ENCODE results near the gene AOAH.

AOAH gene

GRCh38 chr7:36686499-36686898 lies 37.8 kb downstream of the AOAH start:
- WGBS (ENCODE audit: insufficient coverage): 100% methylated on average over 1 of the region's 5 CpGs

GRCh38 chr7:36684954-36685353 lies 39.3 kb downstream of the AOAH start:
- no peaks in the 10 kb centered on the region for H3K36me3 ChIP-seq (ENCODE audit: control insufficient read depth in 4 of 4, insufficient read depth in 4 of 4, low read length in 3 of 4)
- DNase-seq: no peak
- CTCF ChIA-PET: interaction anchor here (1.2 kb wide), 1 partner anchor 13 kb away, joined by 3 read pairs; no protein-coding TSS in a partner anchor

More at GRCh38 chr7:36686499-36686898, 37.8 kb downstream of the AOAH start:
- Histone ChIP-seq H3K27me3 (replicated peaks in 2 of 5; ENCODE audit: control insufficient read depth in 4 of 5, insufficient read depth in 5 of 5, low read length in 4 of 5) (no peaks in the 10 kb centered on the region), H3K4me3 (ENCODE audit: control insufficient read depth in 1 of 7, extremely low read depth in 1 of 7, insufficient read depth in 4 of 7, low read depth in 2 of 7, low read length in 6 of 7) (no peak overlapping the region), H3K4me1 (ENCODE audit: control extremely low read depth in 1 of 4, control insufficient read depth in 4 of 4, insufficient read depth in 4 of 4, low read length in 3 of 4) (peaks cover 0 to 9% (median 6%) of the 10 kb centered on the region in 4 experiments), H3K27ac (ENCODE audit: insufficient read depth in 1 of 2, low read depth in 1 of 2, low read length in 2 of 2, poor library complexity in 1 of 2, severe bottlenecking in 2 of 2) (no peak overlapping the region), H3K36me3 (ENCODE audit: control insufficient read depth in 4 of 4, insufficient read depth in 4 of 4, low read length in 3 of 4) (no peaks in the 10 kb centered on the region), H3K9me3 (ENCODE audit: control extremely low read depth in 1 of 5, control insufficient read depth in 4 of 5, insufficient read depth in 2 of 5, low read depth in 1 of 5, low read length in 4 of 5) (no peaks in the 10 kb centered on the region)
- POLR2A ChIA-PET: no interaction called here
- DNase-seq: peak in 2 of 3 donors; percentile 69 to 85
- CTCF ChIA-PET: interaction anchor here (0.9 kb wide), 1 partner anchor 15 kb away, joined by 3 read pairs; no protein-coding TSS in a partner anchor

GRCh38 chr7:36683695-36684357 lies 40.5 kb downstream of the AOAH start:
- Histone ChIP-seq H3K36me3 (ENCODE audit: control insufficient read depth in 4 of 4, insufficient read depth in 4 of 4, low read length in 3 of 4) (no peaks in the 10 kb centered on the region), H3K9me3 (ENCODE audit: control extremely low read depth in 1 of 5, control insufficient read depth in 4 of 5, insufficient read depth in 2 of 5, low read depth in 1 of 5, low read length in 4 of 5) (no peaks in the 10 kb centered on the region), H3K27ac (ENCODE audit: insufficient read depth in 1 of 2, low read depth in 1 of 2, low read length in 2 of 2, poor library complexity in 1 of 2, severe bottlenecking in 2 of 2) (no peak overlapping the region), H3K4me3 (ENCODE audit: control insufficient read depth in 1 of 7, extremely low read depth in 1 of 7, insufficient read depth in 4 of 7, low read depth in 2 of 7, low read length in 6 of 7) (no peak overlapping the region), H3K27me3 (replicated peaks in 2 of 5; ENCODE audit: control insufficient read depth in 4 of 5, insufficient read depth in 5 of 5, low read length in 4 of 5) (no peaks in the 10 kb centered on the region), H3K4me1 (ENCODE audit: control extremely low read depth in 1 of 4, control insufficient read depth in 4 of 4, insufficient read depth in 4 of 4, low read length in 3 of 4) (peaks cover 0 to 6% (median 2%) of the 10 kb centered on the region in 4 experiments)
- DNase-seq: no peak
- ChIA-PET POLR2A (interaction anchor here (0.8 kb wide), 1 partner anchor 68 kb away, joined by 3 read pairs; no protein-coding TSS in a partner anchor), CTCF (interaction anchor here (0.6 to 1.3 kb wide), 2 partner anchors 13 to 243 kb away, joined by 3 to 8 read pairs; no protein-coding TSS in a partner anchor)
- 91% methylated on average over 4 of the region's 4 CpGs for WGBS (ENCODE audit: insufficient coverage)

More at GRCh38 chr7:36684954-36685353, 39.3 kb downstream of the AOAH start:
- H3K4me1 ChIP-seq (ENCODE audit: control extremely low read depth in 1 of 4, control insufficient read depth in 4 of 4, insufficient read depth in 4 of 4, low read length in 3 of 4): peaks cover 0 to 5% (median 2%) of the 10 kb centered on the region in 4 experiments
- WGBS (ENCODE audit: insufficient coverage): no CpG with 5 or more reads among the region's 3 CpGs
- H3K27ac ChIP-seq (ENCODE audit: insufficient read depth in 1 of 2, low read depth in 1 of 2, low read length in 2 of 2, poor library complexity in 1 of 2, severe bottlenecking in 2 of 2): no peak overlapping the region
- no peaks in the 10 kb centered on the region for H3K9me3 ChIP-seq (ENCODE audit: control extremely low read depth in 1 of 5, control insufficient read depth in 4 of 5, insufficient read depth in 2 of 5, low read depth in 1 of 5, low read length in 4 of 5)
- no peak overlapping the region for H3K4me3 ChIP-seq (ENCODE audit: control insufficient read depth in 1 of 7, extremely low read depth in 1 of 7, insufficient read depth in 4 of 7, low read depth in 2 of 7, low read length in 6 of 7)
- POLR2A ChIA-PET: interaction anchor here (0.7 kb wide), 1 partner anchor 85 kb away, joined by 3 read pairs; no protein-coding TSS in a partner anchor
- no peaks in the 10 kb centered on the region for H3K27me3 ChIP-seq (replicated peaks in 2 of 5; ENCODE audit: control insufficient read depth in 4 of 5, insufficient read depth in 5 of 5, low read length in 4 of 5)

- no CpG with 5 or more reads among the region's 1 CpG for WGBS (ENCODE audit: insufficient coverage)
- Histone ChIP-seq H3K27ac (ENCODE audit: insufficient read depth in 1 of 2, low read depth in 1 of 2, low read length in 2 of 2, poor library complexity in 1 of 2, severe bottlenecking in 2 of 2) (no peak overlapping the region), H3K4me1 (ENCODE audit: control extremely low read depth in 1 of 4, control insufficient read depth in 4 of 4, insufficient read depth in 4 of 4, low read length in 3 of 4) (peaks cover 4 to 13% (median 9%) of the 10 kb centered on the region in 4 experiments), H3K27me3 (replicated peaks in 2 of 5; ENCODE audit: control insufficient read depth in 4 of 5, insufficient read depth in 5 of 5, low read length in 4 of 5) (no peaks in the 10 kb centered on the region), H3K36me3 (ENCODE audit: control insufficient read depth in 4 of 4, insufficient read depth in 4 of 4, low read length in 3 of 4) (no peaks in the 10 kb centered on the region), H3K4me3 (ENCODE audit: control insufficient read depth in 1 of 7, extremely low read depth in 1 of 7, insufficient read depth in 4 of 7, low read depth in 2 of 7, low read length in 6 of 7) (no peak overlapping the region), H3K9me3 (ENCODE audit: control extremely low read depth in 1 of 5, control insufficient read depth in 4 of 5, insufficient read depth in 2 of 5, low read depth in 1 of 5, low read length in 4 of 5) (no peaks in the 10 kb centered on the region)
- ChIA-PET POLR2A (no interaction called here), CTCF (interaction anchor here (1.3 to 2.5 kb wide), 2 partner anchors 12 to 241 kb away, joined by 7 to 8 read pairs; no protein-coding TSS in a partner anchor)
- DNase-seq: no peak
These were observed 41.2 kb downstream of the AOAH start for GRCh38 chr7:36683111-36683510.

- H3K27me3 ChIP-seq (replicated peaks in 2 of 5; ENCODE audit: control insufficient read depth in 4 of 5, insufficient read depth in 5 of 5, low read length in 4 of 5): no peaks in the 10 kb centered on the region
- ChIA-PET POLR2A (no interaction called here), CTCF (interaction anchor here (0.8 to 3.2 kb wide), 8 partner anchors 11 to 500 kb away, joined by 3 to 12 read pairs (median 4); no protein-coding TSS in a partner anchor)
- no peak for DNase-seq
- no peaks in the 10 kb centered on the region for H3K9me3 ChIP-seq (ENCODE audit: control extremely low read depth in 1 of 5, control insufficient read depth in 4 of 5, insufficient read depth in 2 of 5, low read depth in 1 of 5, low read length in 4 of 5)
- no peak overlapping the region for H3K27ac ChIP-seq (ENCODE audit: insufficient read depth in 1 of 2, low read depth in 1 of 2, low read length in 2 of 2, poor library complexity in 1 of 2, severe bottlenecking in 2 of 2)
- WGBS (ENCODE audit: insufficient coverage): 67% methylated on average over 2 of the region's 2 CpGs
- H3K4me3 ChIP-seq (ENCODE audit: control insufficient read depth in 1 of 7, extremely low read depth in 1 of 7, insufficient read depth in 4 of 7, low read depth in 2 of 7, low read length in 6 of 7): no peak overlapping the region
- H3K36me3 ChIP-seq (ENCODE audit: control insufficient read depth in 4 of 4, insufficient read depth in 4 of 4, low read length in 3 of 4): no peaks in the 10 kb centered on the region
- peaks cover 9 to 20% (median 14%) of the 10 kb centered on the region in 4 experiments for H3K4me1 ChIP-seq (ENCODE audit: control extremely low read depth in 1 of 4, control insufficient read depth in 4 of 4, insufficient read depth in 4 of 4, low read length in 3 of 4)
These were observed 42.2 kb downstream of the AOAH start for GRCh38 chr7:36682102-36682501.

DNA sequence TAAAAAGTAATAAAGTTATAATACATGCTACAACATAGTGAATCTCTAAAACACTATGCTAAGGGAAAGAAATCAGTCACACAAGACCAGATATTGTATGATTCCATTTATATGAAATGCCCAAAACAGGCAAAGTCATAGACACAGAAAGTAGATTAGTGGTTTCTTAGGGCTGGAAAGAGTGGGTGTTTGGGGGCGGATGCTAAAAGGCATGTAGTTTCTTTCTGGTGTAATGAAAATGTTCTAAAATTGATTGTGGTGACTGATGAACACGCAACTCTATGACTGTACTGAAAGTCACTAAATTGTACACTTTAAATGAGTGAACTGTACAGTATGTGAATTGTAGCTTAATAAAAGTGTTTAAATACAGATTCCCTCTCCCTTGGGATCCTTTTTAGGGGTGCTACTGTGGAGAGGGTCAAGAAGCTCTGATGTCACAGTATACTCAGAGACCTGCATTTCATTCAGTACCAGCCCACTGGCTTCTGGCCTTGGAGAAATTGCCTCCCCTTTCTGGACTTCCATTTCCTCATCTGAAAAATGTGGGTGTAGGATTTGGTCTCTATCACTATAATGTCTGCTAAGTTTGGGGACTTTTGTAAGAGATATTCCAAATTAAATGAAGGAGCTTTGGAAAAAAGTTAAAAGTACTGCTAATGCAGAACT lies 46.4 kb downstream of the AOAH start:
- CTCF ChIA-PET: interaction anchor here (0.7 to 1.7 kb wide), 8 partner anchors 8 to 523 kb away, joined by 3 to 8 read pairs (median 3); no protein-coding TSS in a partner anchor
- 88% methylated on average over 2 of the region's 2 CpGs for WGBS (ENCODE audit: insufficient coverage)

More for the DNA sequence above, 46.4 kb downstream of the AOAH start:
- DNase-seq: no peak
- Histone ChIP-seq H3K27me3 (replicated peaks in 2 of 5; ENCODE audit: control insufficient read depth in 4 of 5, insufficient read depth in 5 of 5, low read length in 4 of 5) (no peaks in the 10 kb centered on the region), H3K36me3 (ENCODE audit: control insufficient read depth in 4 of 4, insufficient read depth in 4 of 4, low read length in 3 of 4) (no peaks in the 10 kb centered on the region), H3K4me1 (ENCODE audit: control extremely low read depth in 1 of 4, control insufficient read depth in 4 of 4, insufficient read depth in 4 of 4, low read length in 3 of 4) (peaks cover 9 to 22% (median 12%) of the 10 kb centered on the region in 4 experiments), H3K27ac (ENCODE audit: insufficient read depth in 1 of 2, low read depth in 1 of 2, low read length in 2 of 2, poor library complexity in 1 of 2, severe bottlenecking in 2 of 2) (no peak overlapping the region), H3K9me3 (ENCODE audit: control extremely low read depth in 1 of 5, control insufficient read depth in 4 of 5, insufficient read depth in 2 of 5, low read depth in 1 of 5, low read length in 4 of 5) (no peaks in the 10 kb centered on the region), H3K4me3 (ENCODE audit: control insufficient read depth in 1 of 7, extremely low read depth in 1 of 7, insufficient read depth in 4 of 7, low read depth in 2 of 7, low read length in 6 of 7) (peak overlapping the region in 1 of 7 experiments; percentile 15)
- POLR2A ChIA-PET: no interaction called here
